ENCODE data around the gene OXER1.

The OXER1 gene

GRCh38 chr2:42793334-42794270 lies 29.7 kb upstream of the OXER1 start:
- TF ChIP-seq CTCF (IDR thresholded peaks at IDR 0.05; ENCODE audit: extremely low read depth, missing control alignments) = no peak
- no peak for DNase-seq (ENCODE audit: low spot score)

GRCh38 chr2:42792583-42793333 lies 28.8 kb upstream of the OXER1 start, which contains the start of gene HAAO:
Gene HAAO (minus strand): TSS chr2:42792583. CDS start chr2:42792536, 47 bp downstream.
- peak; percentile 78 for DNase-seq (ENCODE audit: low spot score)
- no peak for TF ChIP-seq CTCF (IDR thresholded peaks at IDR 0.05; ENCODE audit: extremely low read depth, missing control alignments)

- no peak for TF ChIP-seq CTCF (IDR thresholded peaks at IDR 0.05; ENCODE audit: extremely low read depth, missing control alignments)
- DNase-seq (ENCODE audit: low spot score) = no peak
Measured at GRCh38 chr2:42792087-42792582, 28.2 kb upstream of the OXER1 start.

GRCh38 chr2:42791606-42792005 lies 27.7 kb upstream of the OXER1 start:
- DNase-seq (ENCODE audit: low spot score) = no peak
- TF ChIP-seq CTCF (IDR thresholded peaks at IDR 0.05; ENCODE audit: extremely low read depth, missing control alignments) = no peak

- no peak for DNase-seq (ENCODE audit: low spot score)
- TF ChIP-seq CTCF (IDR thresholded peaks at IDR 0.05; ENCODE audit: extremely low read depth, missing control alignments) = no peak
Measured at GRCh38 chr2:42789751-42790150, 25.8 kb upstream of the OXER1 start.

- TF ChIP-seq CTCF (IDR thresholded peaks at IDR 0.05; ENCODE audit: extremely low read depth, missing control alignments) = no peak
- no peak for DNase-seq (ENCODE audit: low spot score)
Measured at GRCh38 chr2:42788882-42789281, 24.9 kb upstream of the OXER1 start.

- DNase-seq (ENCODE audit: low spot score) = no peak
- TF ChIP-seq CTCF (IDR thresholded peaks at IDR 0.05; ENCODE audit: extremely low read depth, missing control alignments) = no peak
Measured at GRCh38 chr2:42788478-42788793, 24.5 kb upstream of the OXER1 start.
